Right lobe of liver (tissue), 4 donors: ENCODE data around the gene CTIF.

Experiments used
- CTCF ChIP-seq, 4 donors: fragments of 200-600 bp in 3 of 4; fragments of 450-650 bp in 1 of 4; IDR thresholded peaks; one replicate each; pipeline versions ENCODE4 v1.5.1 to v1.8.0; 2016 to 2022; ENCODE audit warnings: antibody characterized with exemption in 4 of 4, mild to moderate bottlenecking in 2 of 4
- POLR2A ChIP-seq: fragments of 450-650 bp; IDR thresholded peaks from one replicate; pipeline ENCODE4 v1.6.1; 2017; ENCODE audit warnings: antibody characterized with exemption, mild to moderate bottlenecking
- donor health status: DM: no; HTN: no; CAD: no.
- donor health status: DM: no; HTN: no; CAD: no.
- donor health status: DM: no; HTN: yes; CAD: no.

- TF ChIP-seq CTCF (IDR thresholded peaks at IDR 0.05) (no peak), POLR2A (no peak)
These were observed 36.4 kb downstream of the CTIF start for GRCh38 chr18:48575301-48575657.
